Endodermal cell (in vitro differentiated cells): ENCODE data around the gene CASP10. TPM values are rescaled to one million over a fixed set of nuclear protein-coding genes. Genes with fewer than 3 reads are reported as not detected.
A peak's percentile ranks its signal among the peaks of the same experiment; 100 is the strongest.
"Not testable (repeated sequence)": the region's sequence is repeated elsewhere in the genome, so short reads cannot be mapped to it uniquely, and the experiment has no call there.

Experiments used
- DNase-seq: peaks from one replicate; pipeline ENCODE4 v3.0.0-alpha.2; 2017
- H3K27ac ChIP-seq: 2 replicates; pipeline ENCODE4 v1.5.1; 2013; ENCODE audit warnings: mild to moderate bottlenecking, low read depth, low read length, moderate library complexity
- H3K27me3 ChIP-seq: 2 replicates; pipeline ENCODE4 v1.6.1; 2013; ENCODE audit warnings: mild to moderate bottlenecking, low read length, moderate library complexity; ENCODE audit not compliant: insufficient read depth, control insufficient read depth, poor library complexity, severe bottlenecking
- H3K36me3 ChIP-seq: 2 replicates; pipeline ENCODE4 v1.7.0; 2013; ENCODE audit warnings: mild to moderate bottlenecking, low read length, moderate library complexity; ENCODE audit not compliant: control insufficient read depth, insufficient read depth
- H3K4me1 ChIP-seq: one replicate; pipeline ENCODE4 v1.7.0; 2013; ENCODE audit warnings: low read length; ENCODE audit not compliant: control insufficient read depth, insufficient read depth
- H3K4me3 ChIP-seq: 2 replicates; pipeline ENCODE4 v1.5.1; 2013; ENCODE audit warnings: mild to moderate bottlenecking, low read length, moderate library complexity
- H3K9ac ChIP-seq: 2 replicates; pipeline ENCODE4 v1.6.1; 2013; ENCODE audit warnings: mild to moderate bottlenecking, low read length, moderate library complexity; ENCODE audit not compliant: poor library complexity, severe bottlenecking; ENCODE audit errors: extremely low read depth
- H3K9me3 ChIP-seq: 2 replicates; pipeline ENCODE4 v1.6.1; 2013; ENCODE audit warnings: mild to moderate bottlenecking, low read length, moderate library complexity; ENCODE audit not compliant: control insufficient read depth
- H3K27ac Mint-ChIP-seq: 2 replicates; pipeline ENCODE4 v1.8.0; 2020; ENCODE audit warnings: mixed read lengths
- H3K27me3 Mint-ChIP-seq: 2 replicates; pipeline ENCODE4 v1.8.0; 2021; ENCODE audit warnings: mild to moderate bottlenecking, mixed read lengths; ENCODE audit not compliant: insufficient read depth
- H3K36me3 Mint-ChIP-seq: 2 replicates; pipeline ENCODE4 v1.8.0; 2020; ENCODE audit warnings: low read depth, mixed read lengths
- H3K4me1 Mint-ChIP-seq: 2 replicates; pipeline ENCODE4 v1.8.0; 2020; ENCODE audit warnings: mixed read lengths
- H3K4me3 Mint-ChIP-seq: 2 replicates; pipeline ENCODE4 v1.8.0; 2020; ENCODE audit warnings: mild to moderate bottlenecking, moderate library complexity, mixed read lengths
- H3K9me3 Mint-ChIP-seq: 2 replicates; pipeline ENCODE4 v1.8.0; 2020; ENCODE audit warnings: mild to moderate bottlenecking, mixed read lengths
- WGBS, 2 experiments: methylation state at CpG; one replicate each; pipeline versions ENCODE4 v1.1.5 to v1.1.7; 2013; ENCODE audit warnings: missing lambda C conversion rate in 2 of 2, mixed read lengths in 1 of 2; ENCODE audit not compliant: insufficient coverage in 1 of 2, insufficient read length in 1 of 2; 5-methylcytosine and 5-hydroxymethylcytosine counted together
- total RNA-seq, 2 donors: library from RNA; stranded (reverse); fragmentation: NEBNext Ultra II Directional in 1 of 2; extraction: Animal tissue kit (Norgen Biotek cat#: 25700) in 1 of 2; gene quantifications; 2 replicates in 1 of 2; 3 replicates in 1 of 2; pipeline ENCODE4 v1.2.1, GENCODE V29; 2021
- TF ChIP-seq, protein P1 (sequence below): fragments of 200-600 bp; sonication (generic); conservative IDR thresholded peaks from 2 replicates; pipeline ENCODE4 v1.5.0; 2021; ENCODE audit warnings: antibody characterized with exemption, mild to moderate bottlenecking

CASP10 gene
- total RNA-seq, 2 donors from 2014 or later: 6.0 to 24.5 TPM

DNA sequence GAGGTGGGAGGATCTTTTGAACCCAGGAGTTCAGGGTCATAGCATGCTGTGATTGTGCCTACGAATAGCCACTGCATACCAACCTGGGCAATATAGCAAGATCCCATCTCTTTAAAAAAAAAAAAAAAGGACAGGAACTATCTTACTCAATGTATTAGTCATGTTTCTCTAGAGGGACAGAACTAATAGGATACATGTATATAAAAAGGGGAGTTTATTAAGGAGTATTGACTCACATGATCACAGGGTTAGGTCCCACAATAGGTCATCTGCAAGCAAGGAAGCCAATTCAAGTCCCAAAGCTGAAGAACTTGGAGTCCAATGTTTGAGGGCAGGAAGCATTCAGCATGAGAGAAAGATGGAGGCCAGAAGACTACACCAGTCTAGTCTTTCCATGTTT, 18.8 kb upstream of the CASP10 start:
- Histone ChIP-seq H3K9ac (no peak overlapping the region), H3K27me3 (no peaks in the 10 kb centered on the region), H3K4me1 (no peaks in the 10 kb centered on the region), H3K4me3 (peak overlapping the region; percentile 51), H3K36me3 (peaks cover 72% of the 10 kb centered on the region), H3K9me3 (peaks cover 53% of the 10 kb centered on the region), H3K27ac (no peak overlapping the region)
- H3K27ac Mint-ChIP-seq: no peak overlapping the region
- DNase-seq: no peak
- peaks cover 44% of the 10 kb centered on the region for H3K9me3 Mint-ChIP-seq
- WGBS, 2 experiments: no CpG with 5 or more reads among the region's 1 CpG
- H3K4me1 Mint-ChIP-seq: no peaks in the 10 kb centered on the region
- H3K36me3 Mint-ChIP-seq: peaks cover 83% of the 10 kb centered on the region
- no peaks in the 10 kb centered on the region for H3K27me3 Mint-ChIP-seq
- TF ChIP-seq, protein P1, sequence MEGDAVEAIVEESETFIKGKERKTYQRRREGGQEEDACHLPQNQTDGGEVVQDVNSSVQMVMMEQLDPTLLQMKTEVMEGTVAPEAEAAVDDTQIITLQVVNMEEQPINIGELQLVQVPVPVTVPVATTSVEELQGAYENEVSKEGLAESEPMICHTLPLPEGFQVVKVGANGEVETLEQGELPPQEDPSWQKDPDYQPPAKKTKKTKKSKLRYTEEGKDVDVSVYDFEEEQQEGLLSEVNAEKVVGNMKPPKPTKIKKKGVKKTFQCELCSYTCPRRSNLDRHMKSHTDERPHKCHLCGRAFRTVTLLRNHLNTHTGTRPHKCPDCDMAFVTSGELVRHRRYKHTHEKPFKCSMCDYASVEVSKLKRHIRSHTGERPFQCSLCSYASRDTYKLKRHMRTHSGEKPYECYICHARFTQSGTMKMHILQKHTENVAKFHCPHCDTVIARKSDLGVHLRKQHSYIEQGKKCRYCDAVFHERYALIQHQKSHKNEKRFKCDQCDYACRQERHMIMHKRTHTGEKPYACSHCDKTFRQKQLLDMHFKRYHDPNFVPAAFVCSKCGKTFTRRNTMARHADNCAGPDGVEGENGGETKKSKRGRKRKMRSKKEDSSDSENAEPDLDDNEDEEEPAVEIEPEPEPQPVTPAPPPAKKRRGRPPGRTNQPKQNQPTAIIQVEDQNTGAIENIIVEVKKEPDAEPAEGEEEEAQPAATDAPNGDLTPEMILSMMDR: no peak
- no peak overlapping the region for H3K4me3 Mint-ChIP-seq

DNA sequence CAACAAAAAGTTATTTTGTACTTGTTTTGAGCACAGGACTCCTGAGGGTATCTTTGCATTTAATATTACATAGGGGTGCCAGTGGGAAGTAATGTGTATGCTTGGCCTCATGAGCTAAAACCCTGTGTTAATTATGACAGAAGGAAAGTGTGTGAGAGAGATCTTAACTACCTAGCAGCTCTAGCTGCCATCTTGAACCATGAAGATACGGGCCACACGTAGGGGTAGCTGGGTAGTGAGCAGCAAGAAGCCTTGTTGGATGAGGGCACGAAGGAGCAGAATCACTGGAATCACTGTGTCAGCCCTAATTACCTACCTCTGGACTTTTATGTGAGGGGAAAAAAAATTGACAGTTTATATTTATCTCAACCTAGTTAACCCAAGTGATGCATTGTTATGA, 15.4 kb upstream of the CASP10 start:
- H3K27ac ChIP-seq: no peak overlapping the region
- H3K9ac ChIP-seq: no peak overlapping the region
- no peak for DNase-seq
- Mint-ChIP-seq H3K27ac (no peak overlapping the region), H3K4me1 (no peaks in the 10 kb centered on the region), H3K27me3 (peaks cover 2% of the 10 kb centered on the region), H3K36me3 (peaks cover 59% of the 10 kb centered on the region), H3K4me3 (no peak overlapping the region), H3K9me3 (peaks cover 54% of the 10 kb centered on the region)
- peak overlapping the region; percentile 65 for H3K4me3 ChIP-seq
- no peaks in the 10 kb centered on the region for H3K27me3 ChIP-seq
- H3K4me1 ChIP-seq: no peaks in the 10 kb centered on the region
- TF ChIP-seq, protein P1: no peak
- peaks cover 43% of the 10 kb centered on the region for H3K36me3 ChIP-seq
- peaks cover 55% of the 10 kb centered on the region for H3K9me3 ChIP-seq
- WGBS, 2 experiments: 96 to 100% methylated on average over 2 to 3 of the region's 3 CpGs

DNA sequence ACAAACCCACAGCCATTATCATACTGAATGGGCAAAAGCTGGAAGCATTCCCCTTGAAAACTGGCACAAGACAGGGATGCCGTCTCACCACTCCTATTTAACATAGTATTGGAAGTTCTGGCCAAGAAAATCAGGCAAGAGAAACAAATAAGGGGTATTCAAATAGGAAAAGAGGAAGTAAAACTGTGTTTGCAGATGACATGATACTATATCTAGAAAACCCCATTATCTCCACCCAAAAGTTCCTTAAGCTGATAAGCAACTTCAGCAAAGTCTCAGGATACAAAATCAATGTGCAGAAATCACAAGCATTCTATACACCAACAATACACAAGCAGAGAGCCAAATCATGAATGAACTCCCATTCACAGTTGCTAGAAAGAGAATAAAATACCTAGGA, 14.4 kb upstream of the CASP10 start:
- not testable (repeated sequence) for H3K27ac Mint-ChIP-seq, DNase-seq, H3K4me1 Mint-ChIP-seq

DNA sequence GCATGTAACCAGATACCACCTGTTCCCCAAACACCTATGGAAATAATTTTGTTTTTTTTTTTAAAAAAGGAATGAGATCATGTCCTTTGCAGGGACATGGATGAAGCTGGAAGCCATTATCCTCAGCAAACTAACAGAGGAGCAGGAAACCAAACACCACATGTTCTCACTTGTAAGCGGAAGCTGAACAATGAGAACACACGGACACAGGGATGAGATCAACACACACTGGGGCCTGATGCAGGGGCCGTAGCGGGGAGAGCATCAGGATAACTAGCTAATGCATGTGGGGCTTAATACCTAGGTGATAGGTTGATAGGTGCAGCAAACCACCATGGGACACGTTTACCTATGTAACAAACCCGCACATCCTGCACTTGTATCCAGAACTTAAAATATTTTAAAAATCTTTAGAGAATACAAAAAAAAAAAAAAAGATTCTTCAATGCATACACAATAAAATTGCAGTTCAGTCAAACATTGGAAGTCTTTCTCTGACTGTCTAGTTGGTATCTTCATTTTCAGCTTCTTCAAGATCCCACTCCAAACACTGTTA, 11.6 kb upstream of the CASP10 start:
- Mint-ChIP-seq H3K36me3 (peaks cover 26% of the 10 kb centered on the region), H3K27me3 (peaks cover 2% of the 10 kb centered on the region), H3K9me3 (peaks cover 36% of the 10 kb centered on the region), H3K27ac (no peak overlapping the region), H3K4me1 (no peaks in the 10 kb centered on the region), H3K4me3 (no peak overlapping the region)
- no peak overlapping the region for H3K9ac ChIP-seq
- DNase-seq: no peak
- no peak overlapping the region for H3K27ac ChIP-seq
- H3K27me3 ChIP-seq: no peaks in the 10 kb centered on the region
- no peaks in the 10 kb centered on the region for H3K4me1 ChIP-seq
- H3K36me3 ChIP-seq: peaks cover 13% of the 10 kb centered on the region
- H3K4me3 ChIP-seq: no peak overlapping the region
- peaks cover 29% of the 10 kb centered on the region for H3K9me3 ChIP-seq
- TF ChIP-seq, protein P1: no peak
- WGBS, 2 experiments: 88 to 90% methylated on average over 6 of the region's 6 CpGs

More for the DNA sequence above, 14.4 kb upstream of the CASP10 start:
- not testable (repeated sequence) for H3K9ac ChIP-seq, H3K27me3 Mint-ChIP-seq, H3K27ac ChIP-seq, H3K4me3 ChIP-seq, H3K4me1 ChIP-seq, H3K4me3 Mint-ChIP-seq, H3K27me3 ChIP-seq
- H3K36me3 ChIP-seq: peaks cover 34% of the 10 kb centered on the region
- H3K9me3 ChIP-seq: peaks cover 46% of the 10 kb centered on the region
- Mint-ChIP-seq H3K36me3 (peaks cover 49% of the 10 kb centered on the region), H3K9me3 (peaks cover 54% of the 10 kb centered on the region)
- WGBS, 2 experiments: 83% methylated on average over 1 of the region's 1 CpG; no CpG with 5 or more reads in 1 of the 2 experiments
